ENCODE measurements around the gene METTL24.

DNA sequence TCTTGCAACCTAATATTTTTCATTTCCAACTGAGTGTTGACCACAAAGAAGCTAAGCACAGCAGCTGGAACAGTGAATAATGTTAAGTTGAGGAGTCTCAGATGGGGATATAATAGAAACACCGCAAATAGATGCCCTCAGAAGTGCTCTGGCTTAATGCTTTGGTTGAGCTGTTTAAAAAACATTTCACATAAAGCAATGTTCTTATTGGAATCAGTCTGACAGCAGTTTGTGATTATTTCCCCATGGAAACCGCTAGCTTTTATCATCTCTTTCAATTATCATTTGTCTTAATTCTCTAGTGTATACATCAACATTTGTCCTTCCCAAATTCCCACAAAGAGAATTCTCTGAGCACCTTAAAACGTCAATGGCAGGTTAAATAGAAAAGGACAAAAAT lies 30.8 kb downstream of the METTL24 start:
- TF ChIP-seq, protein P1, sequence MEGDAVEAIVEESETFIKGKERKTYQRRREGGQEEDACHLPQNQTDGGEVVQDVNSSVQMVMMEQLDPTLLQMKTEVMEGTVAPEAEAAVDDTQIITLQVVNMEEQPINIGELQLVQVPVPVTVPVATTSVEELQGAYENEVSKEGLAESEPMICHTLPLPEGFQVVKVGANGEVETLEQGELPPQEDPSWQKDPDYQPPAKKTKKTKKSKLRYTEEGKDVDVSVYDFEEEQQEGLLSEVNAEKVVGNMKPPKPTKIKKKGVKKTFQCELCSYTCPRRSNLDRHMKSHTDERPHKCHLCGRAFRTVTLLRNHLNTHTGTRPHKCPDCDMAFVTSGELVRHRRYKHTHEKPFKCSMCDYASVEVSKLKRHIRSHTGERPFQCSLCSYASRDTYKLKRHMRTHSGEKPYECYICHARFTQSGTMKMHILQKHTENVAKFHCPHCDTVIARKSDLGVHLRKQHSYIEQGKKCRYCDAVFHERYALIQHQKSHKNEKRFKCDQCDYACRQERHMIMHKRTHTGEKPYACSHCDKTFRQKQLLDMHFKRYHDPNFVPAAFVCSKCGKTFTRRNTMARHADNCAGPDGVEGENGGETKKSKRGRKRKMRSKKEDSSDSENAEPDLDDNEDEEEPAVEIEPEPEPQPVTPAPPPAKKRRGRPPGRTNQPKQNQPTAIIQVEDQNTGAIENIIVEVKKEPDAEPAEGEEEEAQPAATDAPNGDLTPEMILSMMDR (IDR thresholded peaks at IDR 0.05 in 4 of 5, conservative IDR thresholded peaks at IDR 0.05 in 1 of 5) = no peak
- no peak for TF ChIP-seq POLR2A (IDR thresholded peaks at IDR 0.05)
